HEK293 (cell line): ENCODE results near the gene ZBTB8A.

Source experiments
- BCL11B ChIP-seq: fragments of 450-650 bp; formaldehyde crosslinking; IDR thresholded peaks from 2 replicates; pipeline ENCODE4 v1.5.1; 2016; ENCODE audit warnings: low read depth, missing biosample characterization, missing genetic modification characterization
- IKZF3 ChIP-seq: fragments of 450-650 bp; IDR thresholded peaks from 2 replicates; pipeline ENCODE4 v1.5.0; 2018; ENCODE audit warnings: missing biosample characterization, mild to moderate bottlenecking, missing genetic modification characterization, moderate library complexity
- KLF7 ChIP-seq: fragments of 450-650 bp; formaldehyde crosslinking; IDR thresholded peaks from 2 replicates; pipeline ENCODE4 v1.5.1; 2016; ENCODE audit warnings: missing biosample characterization, missing genetic modification characterization, borderline replicate concordance
- MEIS1 ChIP-seq: sonication (generic); formaldehyde crosslinking; IDR thresholded peaks from 2 replicates; pipeline ENCODE4 v1.8.1; 2022; ENCODE audit warnings: missing genetic modification reagents, mild to moderate bottlenecking, borderline replicate concordance
- MYNN ChIP-seq: fragments of 450-650 bp; formaldehyde crosslinking; IDR thresholded peaks from 2 replicates; pipeline ENCODE4 v1.5.1; 2016; ENCODE audit warnings: missing biosample characterization, missing genetic modification characterization, borderline replicate concordance
- MZF1 ChIP-seq: fragments of 450-650 bp; formaldehyde crosslinking; IDR thresholded peaks from 2 replicates; pipeline ENCODE4 v1.5.1; 2017; ENCODE audit warnings: missing biosample characterization, missing genetic modification characterization, borderline replicate concordance
- OVOL3 ChIP-seq: fragments of 450-650 bp; formaldehyde crosslinking; IDR thresholded peaks from 2 replicates; pipeline ENCODE4 v1.5.1; 2016; ENCODE audit warnings: missing biosample characterization, missing genetic modification characterization
- REST ChIP-seq: fragments of 450-650 bp; formaldehyde crosslinking; IDR thresholded peaks from 2 replicates; pipeline ENCODE4 v1.5.1; 2016; ENCODE audit warnings: missing biosample characterization, missing genetic modification characterization
- ZBTB10 ChIP-seq: fragments of 450-650 bp; formaldehyde crosslinking; IDR thresholded peaks from 2 replicates; pipeline ENCODE4 v1.5.1; 2016; ENCODE audit warnings: missing biosample characterization, missing genetic modification characterization
- ZBTB6 ChIP-seq: fragments of 450-650 bp; formaldehyde crosslinking; IDR thresholded peaks from 2 replicates; pipeline ENCODE4 v1.5.1; 2017; ENCODE audit warnings: missing biosample characterization, missing genetic modification characterization
- ZBTB8A ChIP-seq: fragments of 450-650 bp; formaldehyde crosslinking; IDR thresholded peaks from 2 replicates; pipeline ENCODE4 v1.5.1; 2016; ENCODE audit warnings: missing biosample characterization, missing genetic modification characterization
- ZNF10 ChIP-seq: fragments of 450-650 bp; formaldehyde crosslinking; IDR thresholded peaks from 2 replicates; pipeline ENCODE4 v1.5.1; 2017; ENCODE audit warnings: missing biosample characterization, missing genetic modification characterization
- ZNF133 ChIP-seq: fragments of 450-650 bp; formaldehyde crosslinking; IDR thresholded peaks from 2 replicates; pipeline ENCODE4 v1.5.1; 2016; ENCODE audit warnings: missing biosample characterization, missing genetic modification characterization
- ZNF155 ChIP-seq: fragments of 450-650 bp; formaldehyde crosslinking; IDR thresholded peaks from 2 replicates; pipeline ENCODE4 v1.5.1; 2016; ENCODE audit warnings: missing biosample characterization, missing genetic modification characterization
- ZNF18 ChIP-seq: fragments of 450-650 bp; formaldehyde crosslinking; IDR thresholded peaks from 2 replicates; pipeline ENCODE4 v1.5.1; 2016; ENCODE audit warnings: missing biosample characterization, missing genetic modification characterization
- ZNF223 ChIP-seq: fragments of 450-650 bp; formaldehyde crosslinking; IDR thresholded peaks from 2 replicates; pipeline ENCODE4 v1.5.1; 2016; ENCODE audit warnings: missing biosample characterization, missing genetic modification characterization
- ZNF324 ChIP-seq: fragments of 450-650 bp; formaldehyde crosslinking; IDR thresholded peaks from 2 replicates; pipeline ENCODE4 v1.5.1; 2016; ENCODE audit warnings: missing biosample characterization, missing genetic modification characterization
- ZNF341 ChIP-seq: fragments of 450-650 bp; formaldehyde crosslinking; IDR thresholded peaks from 2 replicates; pipeline ENCODE4; 2016; ENCODE audit warnings: low read depth, missing biosample characterization, missing genetic modification characterization
- ZNF354C ChIP-seq: fragments of 450-650 bp; formaldehyde crosslinking; IDR thresholded peaks from 2 replicates; pipeline ENCODE4 v1.5.1; 2016; ENCODE audit warnings: missing biosample characterization, missing genetic modification characterization, low read depth, borderline replicate concordance
- ZNF362 ChIP-seq: fragments of 450-650 bp; formaldehyde crosslinking; IDR thresholded peaks from 2 replicates; pipeline ENCODE4 v1.5.1; 2016; ENCODE audit warnings: missing biosample characterization, missing genetic modification characterization
- ZNF394 ChIP-seq: fragments of 450-650 bp; formaldehyde crosslinking; IDR thresholded peaks from 2 replicates; pipeline ENCODE4 v1.5.1; 2016; ENCODE audit warnings: missing biosample characterization, missing genetic modification characterization, mild to moderate bottlenecking, moderate library complexity, borderline replicate concordance
- ZNF514 ChIP-seq: fragments of 450-650 bp; formaldehyde crosslinking; IDR thresholded peaks from 2 replicates; pipeline ENCODE4 v1.5.1; 2016; ENCODE audit warnings: missing biosample characterization, missing genetic modification characterization
- ZNF529 ChIP-seq: fragments of 450-650 bp; formaldehyde crosslinking; IDR thresholded peaks from 2 replicates; pipeline ENCODE4 v1.5.1; 2017; ENCODE audit warnings: missing genetic modification characterization, missing biosample characterization; ENCODE audit not compliant: insufficient replicate concordance
- ZNF580 ChIP-seq: fragments of 450-650 bp; formaldehyde crosslinking; IDR thresholded peaks from 2 replicates; pipeline ENCODE4 v1.5.1; 2016; ENCODE audit warnings: missing biosample characterization, missing genetic modification characterization
- ZNF600 ChIP-seq: fragments of 450-650 bp; formaldehyde crosslinking; IDR thresholded peaks from 2 replicates; pipeline ENCODE4 v1.5.1; 2016; ENCODE audit warnings: missing biosample characterization, missing genetic modification characterization
- ZNF610 ChIP-seq: fragments of 450-650 bp; formaldehyde crosslinking; IDR thresholded peaks from 2 replicates; pipeline ENCODE4 v1.5.1; 2016; ENCODE audit warnings: missing biosample characterization, missing genetic modification characterization, borderline replicate concordance
- ZNF654 ChIP-seq: fragments of 450-650 bp; formaldehyde crosslinking; IDR thresholded peaks from 2 replicates; pipeline ENCODE4 v1.5.1; 2016; ENCODE audit warnings: low read depth, missing biosample characterization, missing genetic modification characterization
- ZSCAN16 ChIP-seq: fragments of 450-650 bp; formaldehyde crosslinking; IDR thresholded peaks from 2 replicates; pipeline ENCODE4 v1.5.1; 2016; ENCODE audit warnings: missing biosample characterization, missing genetic modification characterization
- ZSCAN18 ChIP-seq: fragments of 450-650 bp; formaldehyde crosslinking; IDR thresholded peaks from 2 replicates; pipeline ENCODE4 v1.5.1; 2016; ENCODE audit warnings: missing biosample characterization, missing genetic modification characterization

ZBTB8A gene

GRCh38 chr1:32554288-32554687 is 15.1 kb downstream of the ZBTB8A start (continued):
- TF ChIP-seq ZNF362 (tag by site-specific recombination), result no peak
- 0 out of 2 replicates have a peak, but pooled peaks have one; percentile 43 for TF ChIP-seq OVOL3 (tag by site-specific recombination)
- TF ChIP-seq MZF1 (tag by site-specific recombination), result peak; percentile 29; the same call in 1 of the 2 replicates
- peak; percentile 92 for TF ChIP-seq ZNF354C (tag by site-specific recombination)
- TF ChIP-seq ZNF514 (tag by site-specific recombination), result no peak
- TF ChIP-seq ZNF10 (tag by site-specific recombination), result no peak
- no peak for TF ChIP-seq ZSCAN18
- no peak for TF ChIP-seq ZBTB10 (tag by site-specific recombination)
- no peak for TF ChIP-seq ZNF600 (tag by site-specific recombination)
- peak; percentile 82 for TF ChIP-seq ZNF529 (tag by site-specific recombination)
- TF ChIP-seq IKZF3, result no peak
- no peak for TF ChIP-seq ZNF324
- no peak for TF ChIP-seq MYNN (tag by site-specific recombination)
- TF ChIP-seq ZBTB6 (tag by site-specific recombination), result no peak
- no peak for TF ChIP-seq KLF7 (tag by site-specific recombination)
- TF ChIP-seq BCL11B, result no peak
- no peak for TF ChIP-seq ZNF610
- TF ChIP-seq ZNF18 (tag by site-specific recombination), result no peak; the same call in 1 of the 2 replicates
- TF ChIP-seq MEIS1, result no peak
- TF ChIP-seq ZNF223 (tag by site-specific recombination), result 0 out of 2 replicates have a peak, but pooled peaks have one; percentile 29
- no peak for TF ChIP-seq ZSCAN16 (tag by site-specific recombination)
- peak; percentile 83 for TF ChIP-seq REST
- peak; percentile 97 for TF ChIP-seq ZNF394
- peak; percentile 29; the same call in 1 of the 2 replicates for TF ChIP-seq ZNF341 (tag by site-specific recombination)
- TF ChIP-seq ZNF654, result peak; percentile 40
- no peak for TF ChIP-seq ZNF133 (tag by site-specific recombination)
- peak; percentile 60; the same call in 1 of the 2 replicates for TF ChIP-seq ZNF580 (tag by site-specific recombination)
- TF ChIP-seq ZBTB8A (tag by site-specific recombination), result peak; percentile 86
- 0 out of 2 replicates have a peak, but pooled peaks have one; percentile 32 for TF ChIP-seq ZNF155 (tag by site-specific recombination)
